ENCODE results near the gene CLNS1A. TPM values are rescaled to one million over a fixed set of nuclear protein-coding genes. Genes with fewer than 3 reads are reported as not detected.

Gene CLNS1A
- polyA plus RNA-seq, 1 of the 3 experiments (the other 2 are of a cell fraction) = 124 TPM

GRCh38 chr11:77654770-77655434 lies 17.3 kb upstream of the CLNS1A start:
- H3K27me3 ChIP-seq (ENCODE audit: insufficient read depth) = no peaks in the 10 kb centered on the region
- CTCF ChIA-PET = no interaction called here
- no peak overlapping the region for H3K27ac ChIP-seq (ENCODE audit: low read depth in 2 of 2, low read length in 1 of 2)
- H3F3A ChIP-seq (replicated peaks; ENCODE audit: insufficient read depth) = peaks cover 8% of the 10 kb centered on the region
- no peak overlapping the region for H3K4me3 ChIP-seq (ENCODE audit: low read depth in 2 of 2, low read length in 1 of 2)
- H3K4me1 ChIP-seq (ENCODE audit: control insufficient read depth in 1 of 2, insufficient read depth in 2 of 2, low read depth in 1 of 2, low read length in 1 of 2) = no peaks in the 10 kb centered on the region; a peak in 1 of 4 replicates
- H3K9me3 ChIP-seq = no peaks in the 10 kb centered on the region
- TF ChIP-seq USF2 (IDR thresholded peaks at IDR 0.05; ENCODE audit: borderline replicate concordance, low read depth, low read length) (no peak), FOXJ3 (CRISPR knock-in tag; IDR thresholded peaks at IDR 0.05) (no peak), SMC3 (IDR thresholded peaks at IDR 0.05; ENCODE audit: low read depth, low read length) (no peak), MAX (IDR thresholded peaks at IDR 0.05; ENCODE audit: low read depth) (no peak), PBX3 (IDR thresholded peaks at IDR 0.05) (no peak), FOXM1 (IDR thresholded peaks at IDR 0.05; ENCODE audit: low read depth) (no peak), TCF12 (IDR thresholded peaks at IDR 0.05) (no peak), POLR2AphosphoS5 (IDR thresholded peaks at IDR 0.05; ENCODE audit: low read depth, low read length) (no peak), MXI1 (IDR thresholded peaks at IDR 0.05; ENCODE audit: low read depth, low read length) (no peak), CTCF (IDR thresholded peaks at IDR 0.05) (no peak), TAF1 (IDR thresholded peaks at IDR 0.05; ENCODE audit: borderline replicate concordance, low read depth, low read length) (no peak), GABPA (IDR thresholded peaks at IDR 0.05; ENCODE audit: low read depth) (no peak), JUND (IDR thresholded peaks at IDR 0.05) (no peak), NRF1 (IDR thresholded peaks at IDR 0.05; ENCODE audit: low read depth, low read length) (no peak), USF1 (IDR thresholded peaks at IDR 0.05; ENCODE audit: borderline replicate concordance, low read depth) (no peak), ELF1 (IDR thresholded peaks at IDR 0.05) (no peak)
- POLR2A ChIA-PET = no interaction called here
- 86% methylated on average over 4 of the region's 4 CpGs for WGBS (ENCODE audit: low lambda C conversion rate)
- no peak overlapping the region for H3K4me2 ChIP-seq
- no peak overlapping the region for H2AFZ ChIP-seq (ENCODE audit: low read depth)
- H3K9me2 ChIP-seq = no peaks in the 10 kb centered on the region
- no peaks in the 10 kb centered on the region for H4K20me1 ChIP-seq (ENCODE audit: insufficient read depth)
- H3K79me2 ChIP-seq (ENCODE audit: insufficient read depth) = no peaks in the 10 kb centered on the region
- no peaks in the 10 kb centered on the region for H3K36me3 ChIP-seq (replicated peaks in 1 of 2; ENCODE audit: control insufficient read depth in 1 of 2, insufficient read depth in 2 of 2, low read length in 1 of 2)
- no peak overlapping the region for H3K9ac ChIP-seq
- DNase-seq = no peak

All from SK-N-SH (cell line).